ENCODE measurements around the gene C19orf85.

C19orf85 gene

DNA sequence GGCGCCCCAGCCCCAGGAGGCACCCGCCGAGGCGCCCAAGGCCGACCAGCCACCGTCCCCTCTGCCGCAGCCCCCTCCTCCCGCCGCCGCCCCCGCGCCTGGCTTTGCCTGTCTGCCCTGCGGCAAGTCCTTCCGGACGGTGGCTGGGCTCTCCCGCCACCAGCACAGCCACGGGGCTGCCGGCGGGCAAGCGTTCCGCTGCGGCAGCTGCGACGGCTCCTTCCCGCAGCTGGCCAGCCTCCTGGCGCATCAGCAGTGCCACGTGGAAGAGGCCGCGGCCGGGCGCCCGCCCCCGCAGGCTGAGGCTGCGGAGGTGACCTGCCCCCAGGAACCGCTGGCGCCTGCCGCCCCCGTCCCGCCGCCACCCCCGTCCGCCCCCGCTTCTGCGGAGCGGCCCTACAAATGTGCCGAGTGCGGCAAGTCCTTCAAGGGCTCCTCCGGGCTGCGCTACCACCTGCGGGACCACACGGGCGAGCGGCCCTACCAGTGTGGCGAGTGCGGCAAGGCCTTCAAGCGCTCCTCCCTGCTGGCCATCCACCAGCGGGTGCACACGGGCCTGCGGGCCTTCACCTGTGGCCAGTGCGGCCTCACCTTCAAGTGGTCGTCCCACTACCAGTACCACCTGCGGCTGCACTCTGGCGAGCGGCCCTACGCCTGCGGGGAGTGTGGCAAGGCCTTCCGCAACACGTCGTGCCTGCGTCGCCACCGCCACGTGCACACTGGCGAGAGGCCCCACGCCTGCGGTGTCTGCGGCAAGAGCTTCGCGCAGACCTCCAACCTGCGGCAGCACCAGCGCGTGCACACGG, 17.8 kb upstream of the C19orf85 start:
- H3K9me3 ChIP-seq (ENCODE audit: insufficient read depth, low read depth, low read length) = no peaks in the 10 kb centered on the region
- no peaks in the 10 kb centered on the region for H3K27me3 ChIP-seq (ENCODE audit: insufficient read depth, low read length)
- no peak overlapping the region for H3K27ac ChIP-seq (ENCODE audit: low read depth, low read length)
- H3K4me3 ChIP-seq (ENCODE audit: low read length) = no peak overlapping the region
- peaks cover 14% of the 10 kb centered on the region for H3K4me1 ChIP-seq (ENCODE audit: insufficient read depth, low read length)
- no peak overlapping the region for H3K9ac ChIP-seq (ENCODE audit: low read depth, low read length)
- no peaks in the 10 kb centered on the region for H3K36me3 ChIP-seq (ENCODE audit: insufficient read depth, low read length)
- 91% methylated on average over 83 of the region's 83 CpGs for WGBS

DNA sequence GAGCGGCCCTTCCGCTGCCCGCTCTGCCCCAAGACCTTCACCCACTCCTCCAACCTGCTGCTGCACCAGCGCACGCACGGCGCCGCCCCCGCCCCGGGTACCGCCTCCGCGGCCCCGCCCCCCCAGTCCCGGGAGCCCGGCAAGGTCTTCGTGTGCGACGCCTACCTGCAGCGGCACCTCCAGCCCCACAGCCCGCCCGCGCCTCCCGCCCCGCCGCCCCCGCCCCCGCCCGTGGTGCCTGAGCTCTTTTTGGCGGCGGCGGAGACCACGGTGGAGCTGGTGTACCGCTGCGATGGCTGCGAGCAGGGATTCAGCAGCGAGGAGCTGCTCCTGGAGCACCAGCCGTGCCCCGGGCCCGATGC, 17.2 kb upstream of the C19orf85 start:
- Histone ChIP-seq H3K27ac (ENCODE audit: low read depth, low read length) (no peak overlapping the region), H3K4me1 (ENCODE audit: insufficient read depth, low read length) (peaks cover 8% of the 10 kb centered on the region; the same call in 1 of the 2 replicates), H3K9me3 (ENCODE audit: insufficient read depth, low read depth, low read length) (no peaks in the 10 kb centered on the region), H3K9ac (ENCODE audit: low read depth, low read length) (no peak overlapping the region), H3K27me3 (ENCODE audit: insufficient read depth, low read length) (no peaks in the 10 kb centered on the region), H3K36me3 (ENCODE audit: insufficient read depth, low read length) (no peaks in the 10 kb centered on the region), H3K4me3 (ENCODE audit: low read length) (no peak overlapping the region)
- WGBS = 77% methylated on average over 40 of the region's 40 CpGs

DNA sequence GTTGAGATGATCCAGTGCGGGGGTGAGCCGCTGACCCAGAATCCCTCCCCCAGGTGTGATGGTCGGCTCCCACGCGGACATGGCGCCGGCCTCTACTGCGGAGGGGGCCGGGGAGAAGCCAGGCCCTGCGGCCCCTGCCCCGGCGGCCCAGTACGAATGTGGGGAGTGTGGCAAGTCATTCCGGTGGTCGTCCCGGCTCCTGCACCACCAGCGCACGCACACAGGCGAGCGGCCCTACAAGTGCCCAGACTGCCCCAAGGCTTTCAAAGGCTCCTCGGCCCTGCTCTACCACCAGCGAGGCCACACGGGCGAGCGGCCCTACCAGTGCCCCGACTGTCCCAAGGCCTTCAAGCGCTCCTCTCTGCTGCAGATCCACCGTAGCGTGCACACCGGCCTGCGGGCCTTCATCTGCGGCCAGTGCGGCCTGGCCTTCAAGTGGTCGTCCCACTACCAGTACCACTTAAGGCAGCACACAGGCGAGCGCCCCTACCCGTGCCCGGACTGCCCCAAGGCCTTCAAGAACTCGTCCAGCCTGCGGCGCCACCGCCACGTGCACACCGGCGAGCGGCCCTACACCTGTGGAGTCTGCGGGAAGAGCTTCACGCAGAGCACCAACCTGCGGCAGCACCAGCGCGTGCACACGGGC, 16.7 kb upstream of the C19orf85 start:
- no peaks in the 10 kb centered on the region for H3K27me3 ChIP-seq (ENCODE audit: insufficient read depth, low read length)
- 91% methylated on average over 52 of the region's 52 CpGs for WGBS
- H3K36me3 ChIP-seq (ENCODE audit: insufficient read depth, low read length) = no peaks in the 10 kb centered on the region
- peaks cover 8% of the 10 kb centered on the region; the same call in 1 of the 2 replicates for H3K4me1 ChIP-seq (ENCODE audit: insufficient read depth, low read length)
- no peak overlapping the region for H3K27ac ChIP-seq (ENCODE audit: low read depth, low read length)
- no peak overlapping the region for H3K4me3 ChIP-seq (ENCODE audit: low read length)
- H3K9me3 ChIP-seq (ENCODE audit: insufficient read depth, low read depth, low read length) = no peaks in the 10 kb centered on the region
- H3K9ac ChIP-seq (ENCODE audit: low read depth, low read length) = no peak overlapping the region; the same call in 1 of the 2 replicates

DNA sequence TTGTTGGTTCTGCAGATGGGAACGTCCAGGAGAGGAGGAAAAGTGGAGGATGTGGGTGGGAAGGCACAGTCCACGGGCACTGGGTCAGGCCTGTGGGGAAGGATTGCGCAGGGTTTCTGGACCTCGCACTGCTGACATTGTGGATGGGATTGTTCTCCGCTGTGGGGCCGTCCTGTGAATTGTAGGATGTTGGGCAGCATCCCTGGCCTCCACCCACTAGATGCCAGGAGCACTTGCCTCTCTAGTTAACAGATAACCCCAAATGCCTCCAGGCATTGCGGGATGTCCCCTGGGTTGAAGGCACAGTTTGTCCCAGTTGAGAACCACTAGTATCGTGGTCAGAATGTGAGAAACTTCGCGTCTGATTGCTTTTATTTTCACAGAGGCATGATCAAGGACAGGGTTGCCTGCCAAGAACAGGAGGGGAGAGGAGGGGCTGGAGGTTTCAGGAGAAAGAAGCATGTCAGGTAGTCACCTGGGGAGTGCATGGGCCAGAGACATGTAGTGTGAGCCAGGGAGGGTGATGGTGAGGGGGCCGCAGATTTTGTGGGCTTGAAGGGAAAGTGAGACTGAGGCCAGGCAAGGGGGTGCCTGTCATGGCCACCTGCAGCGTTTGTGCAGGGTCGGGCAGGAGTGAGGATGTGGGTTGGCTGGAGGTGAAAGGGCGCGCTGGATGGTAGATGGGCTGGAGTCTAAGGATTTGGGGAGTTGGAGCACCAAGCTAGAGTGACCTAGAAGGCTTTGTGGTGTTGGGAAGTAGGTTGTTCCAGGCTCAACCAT, 15.1 kb upstream of the C19orf85 start:
- Histone ChIP-seq H3K27ac (ENCODE audit: low read depth, low read length) (no peak overlapping the region), H3K36me3 (ENCODE audit: insufficient read depth, low read length) (no peaks in the 10 kb centered on the region), H3K27me3 (ENCODE audit: insufficient read depth, low read length) (no peaks in the 10 kb centered on the region), H3K4me1 (ENCODE audit: insufficient read depth, low read length) (peaks cover 9% of the 10 kb centered on the region; the same call in 1 of the 2 replicates), H3K9me3 (ENCODE audit: insufficient read depth, low read depth, low read length) (no peaks in the 10 kb centered on the region), H3K4me3 (ENCODE audit: low read length) (no peak overlapping the region), H3K9ac (ENCODE audit: low read depth, low read length) (no peak overlapping the region)
- WGBS = 94% methylated on average over 14 of the region's 15 CpGs

DNA sequence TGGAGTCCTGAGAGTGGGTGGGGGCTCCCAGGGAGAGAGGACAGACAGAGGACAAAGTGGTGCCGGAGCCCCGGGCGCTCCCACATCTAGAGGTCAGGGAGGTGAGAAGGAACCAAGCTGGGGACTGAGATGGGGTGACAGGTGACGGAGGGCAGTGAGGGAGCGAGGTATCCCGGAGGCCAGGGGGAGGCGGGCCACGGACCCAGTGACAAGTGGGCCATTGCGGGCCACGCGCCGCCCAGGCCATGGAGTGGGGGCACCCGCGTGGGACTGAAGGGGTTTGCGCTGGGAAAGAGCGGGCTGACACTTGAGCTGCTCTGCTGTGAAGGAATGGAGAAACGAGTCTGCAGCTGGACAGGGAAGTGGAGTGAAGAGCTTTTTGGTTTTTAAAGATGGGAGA, 14.5 kb upstream of the C19orf85 start:
- Histone ChIP-seq H3K9me3 (ENCODE audit: insufficient read depth, low read depth, low read length) (no peaks in the 10 kb centered on the region), H3K9ac (ENCODE audit: low read depth, low read length) (no peak overlapping the region), H3K27ac (ENCODE audit: low read depth, low read length) (no peak overlapping the region), H3K4me1 (ENCODE audit: insufficient read depth, low read length) (peaks cover 8% of the 10 kb centered on the region; the same call in 1 of the 2 replicates), H3K4me3 (ENCODE audit: low read length) (no peak overlapping the region), H3K36me3 (ENCODE audit: insufficient read depth, low read length) (no peaks in the 10 kb centered on the region), H3K27me3 (ENCODE audit: insufficient read depth, low read length) (no peaks in the 10 kb centered on the region)
- 93% methylated on average over 17 of the region's 17 CpGs for WGBS

DNA sequence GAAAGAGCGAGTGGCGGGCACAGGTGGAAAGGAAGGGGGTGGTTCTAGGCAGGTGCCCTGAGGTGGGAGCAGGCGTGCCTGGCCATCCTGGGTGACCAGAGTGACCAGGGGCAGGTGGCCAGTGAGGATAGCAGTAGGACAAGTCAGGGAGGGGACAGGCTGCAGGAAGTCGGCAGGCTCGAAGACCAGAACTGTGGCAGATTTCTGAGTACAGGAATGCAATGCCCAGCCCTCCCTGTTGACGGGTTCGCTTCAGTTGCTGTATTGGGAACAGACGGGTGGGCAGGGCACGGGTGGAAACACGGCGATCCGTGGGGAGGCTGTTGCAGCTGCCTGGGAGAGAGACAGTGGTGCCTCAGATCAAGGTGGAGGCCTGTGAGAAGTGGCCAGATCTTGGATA, 13.8 kb upstream of the C19orf85 start:
- no peaks in the 10 kb centered on the region for H3K9me3 ChIP-seq (ENCODE audit: insufficient read depth, low read depth, low read length)
- peaks cover 7% of the 10 kb centered on the region for H3K4me1 ChIP-seq (ENCODE audit: insufficient read depth, low read length)
- no peaks in the 10 kb centered on the region for H3K27me3 ChIP-seq (ENCODE audit: insufficient read depth, low read length)
- no peak overlapping the region for H3K27ac ChIP-seq (ENCODE audit: low read depth, low read length)
- H3K9ac ChIP-seq (ENCODE audit: low read depth, low read length) = no peak overlapping the region
- H3K4me3 ChIP-seq (ENCODE audit: low read length) = no peak overlapping the region
- 89% methylated on average over 12 of the region's 12 CpGs for WGBS
- no peaks in the 10 kb centered on the region for H3K36me3 ChIP-seq (ENCODE audit: insufficient read depth, low read length)

GRCh38 chr19:55477905-55478304, 13.4 kb upstream of the C19orf85 start:
- no peaks in the 10 kb centered on the region for H3K36me3 ChIP-seq (ENCODE audit: insufficient read depth, low read length)
- H3K9ac ChIP-seq (ENCODE audit: low read depth, low read length) = no peak overlapping the region
- no peaks in the 10 kb centered on the region for H3K9me3 ChIP-seq (ENCODE audit: insufficient read depth, low read depth, low read length)
- no peak overlapping the region for H3K27ac ChIP-seq (ENCODE audit: low read depth, low read length)
- no peaks in the 10 kb centered on the region for H3K27me3 ChIP-seq (ENCODE audit: insufficient read depth, low read length)
- 88% methylated on average over 13 of the region's 13 CpGs for WGBS
- 0 out of 2 replicates have a peak overlapping the region, but pooled peaks have one; percentile 64 for H3K4me3 ChIP-seq (ENCODE audit: low read length)
- peaks cover 11% of the 10 kb centered on the region for H3K4me1 ChIP-seq (ENCODE audit: insufficient read depth, low read length)

DNA sequence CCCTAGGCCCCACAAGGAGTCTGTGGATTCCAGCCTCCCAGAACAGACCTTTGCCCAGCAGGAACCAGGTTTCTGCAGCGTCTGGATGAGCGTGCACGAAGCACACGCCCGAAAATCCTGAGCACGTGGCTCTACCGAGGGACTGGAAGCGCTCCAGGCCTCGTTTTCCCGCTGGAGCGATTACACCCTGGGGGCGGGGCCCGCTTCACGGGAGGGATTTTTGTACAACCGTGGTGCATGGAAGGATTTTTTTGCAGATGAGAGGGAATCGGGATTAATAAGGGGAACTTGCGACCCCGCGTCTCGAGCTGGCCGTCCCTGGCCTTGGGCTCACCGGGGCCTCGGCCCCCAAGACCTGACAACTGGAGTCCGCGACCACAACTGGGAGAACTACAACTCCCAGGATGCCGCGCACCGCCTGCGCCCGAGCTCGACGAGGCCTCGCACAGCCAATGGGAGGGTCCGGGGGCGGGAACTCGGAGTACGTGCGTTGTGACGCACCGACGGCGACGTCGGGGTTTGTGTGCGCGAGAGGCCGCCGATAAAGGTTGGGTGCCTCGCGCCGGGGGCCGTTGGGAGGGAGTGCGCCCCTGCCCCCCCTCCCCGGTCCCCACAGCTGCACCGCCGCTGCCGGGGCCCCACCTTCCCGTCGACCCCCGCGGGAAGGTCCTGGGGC, 11.7 kb upstream of the C19orf85 start, which contains the start of gene ZNF628:
Gene ZNF628, plus strand, starts transcription at position 518 of the 676 bp plus-strand sequence. CDS start 3,294 bp downstream, outside the sequence.
- Histone ChIP-seq H3K36me3 (ENCODE audit: insufficient read depth, low read length) (no peaks in the 10 kb centered on the region), H3K4me1 (ENCODE audit: insufficient read depth, low read length) (peaks cover 11% of the 10 kb centered on the region), H3K9me3 (ENCODE audit: insufficient read depth, low read depth, low read length) (no peaks in the 10 kb centered on the region), H3K27me3 (ENCODE audit: insufficient read depth, low read length) (no peaks in the 10 kb centered on the region), H3K4me3 (ENCODE audit: low read length) (peak within 1 kb of the TSS; percentile 64), H3K9ac (ENCODE audit: low read depth, low read length) (peak within 1 kb of the TSS; percentile 51), H3K27ac (ENCODE audit: low read depth, low read length) (peak within 1 kb of the TSS; percentile 90; the same call in 1 of the 2 replicates)
- 2% methylated on average over 52 of the region's 61 CpGs for WGBS

GRCh38 chr19:55474269-55475265, 10.0 kb upstream of the C19orf85 start:
- Histone ChIP-seq H3K4me3 (ENCODE audit: low read length) (no peak overlapping the region), H3K36me3 (ENCODE audit: insufficient read depth, low read length) (no peaks in the 10 kb centered on the region), H3K27me3 (ENCODE audit: insufficient read depth, low read length) (no peaks in the 10 kb centered on the region), H3K4me1 (ENCODE audit: insufficient read depth, low read length) (peaks cover 11% of the 10 kb centered on the region), H3K27ac (ENCODE audit: low read depth, low read length) (peak overlapping the region; percentile 41; the same call in 1 of the 2 replicates), H3K9ac (ENCODE audit: low read depth, low read length) (no peak overlapping the region), H3K9me3 (ENCODE audit: insufficient read depth, low read depth, low read length) (no peaks in the 10 kb centered on the region)
- 90% methylated on average over 19 of the region's 19 CpGs for WGBS

Data from HUES64 (cell line).